Stimulated activated CD4-positive, alpha-beta T cell treated with anti-CD3 and anti-CD28 coated beads, Interleukin-12 subunit alpha, Interleukin-12 subunit beta, amount 100 ng/mL, for 24 hours (primary cell): ENCODE measurements around the gene TOMM34.

Source experiments
- DNase-seq, 2 experiments: peaks; one replicate each; pipeline ENCODE4 v3.0.0-alpha.2; 2020; ENCODE audit warnings: low read depth in 2 of 2

Gene TOMM34

GRCh38 chr20:44960103-44960852 lies at the start of gene TOMM34:
Gene TOMM34, minus strand, starts transcription at chr20:44960397. Its CDS starts 64 bp downstream, at chr20:44960333.
- DNase-seq: peak; percentile 89 to 96

- no peak for DNase-seq
These were observed 48.4 kb upstream of the TOMM34 start for GRCh38 chr20:45008521-45009049.

GRCh38 chr20:44997668-44998067 lies 37.5 kb upstream of the TOMM34 start:
- no peak for DNase-seq

- no peak for DNase-seq
These were observed 37.0 kb upstream of the TOMM34 start for GRCh38 chr20:44997171-44997570.

GRCh38 chr20:44993343-44993742 lies 33.1 kb upstream of the TOMM34 start:
- no peak for DNase-seq

- DNase-seq: no peak
These were observed 30.8 kb upstream of the TOMM34 start for GRCh38 chr20:44990957-44991356.

GRCh38 chr20:44990425-44990824 lies 30.2 kb upstream of the TOMM34 start:
- peak; percentile 38 to 49 for DNase-seq

- no peak for DNase-seq
These were observed 28.5 kb upstream of the TOMM34 start for GRCh38 chr20:44988631-44989171.

- DNase-seq: no peak
These were observed 23.0 kb upstream of the TOMM34 start for GRCh38 chr20:44983093-44983674.

- DNase-seq: no peak
These were observed 21.7 kb upstream of the TOMM34 start for GRCh38 chr20:44981736-44982406.

- DNase-seq: no peak
These were observed 19.0 kb upstream of the TOMM34 start for GRCh38 chr20:44979090-44979621.

GRCh38 chr20:44976698-44977097 lies 16.5 kb upstream of the TOMM34 start:
- DNase-seq: no peak

- no peak for DNase-seq
These were observed 12.9 kb upstream of the TOMM34 start for GRCh38 chr20:44973053-44973452.

GRCh38 chr20:44970243-44970757 lies 10.1 kb upstream of the TOMM34 start:
- no peak for DNase-seq

- no peak for DNase-seq
These were observed 9.2 kb upstream of the TOMM34 start for GRCh38 chr20:44969300-44969894.

- DNase-seq: no peak
These were observed 7.1 kb upstream of the TOMM34 start for GRCh38 chr20:44967207-44967807.

- peak; percentile 90 for DNase-seq
These were observed 6.1 kb upstream of the TOMM34 start, which contains the start of gene STK4 for GRCh38 chr20:44966030-44966961. Gene STK4, plus strand, starts transcription at chr20:44966512. Its CDS starts 57 bp downstream, at chr20:44966569.

GRCh38 chr20:44965651-44966029 lies 5.4 kb upstream of the TOMM34 start:
- DNase-seq: no peak

- DNase-seq: no peak
These were observed 3.4 kb upstream of the TOMM34 start for GRCh38 chr20:44963325-44964215.
